HEK293T (cell line): ENCODE data around the gene AGO1.

Source experiments
- CTCF ChIA-PET: fragments of 350-600 bp; formaldehyde crosslinking; extraction: SDS; loops from one replicate; lab custom pipeline; 2021; ENCODE audit warnings: antibody characterized with exemption, inconsistent platforms; lab: Yijun Ruan, JAX
- POLR2A ChIA-PET: fragments of 350-600 bp; formaldehyde crosslinking; extraction: SDS; loops from one replicate; lab custom pipeline; 2020; ENCODE audit warnings: antibody characterized with exemption, inconsistent platforms; lab: Yijun Ruan, JAX
- DNase-seq: peaks from one replicate; pipeline ENCODE4 v3.0.0; 2012; ENCODE audit warnings: mixed read lengths; ENCODE audit errors: extremely low spot score
- ARNT ChIP-seq: fragments of 450-650 bp; IDR thresholded peaks from 2 replicates; pipeline ENCODE4 v1.6.1; 2017; ENCODE audit warnings: mild to moderate bottlenecking
- BHLHE40 ChIP-seq: fragments of 450-650 bp; IDR thresholded peaks from 2 replicates; pipeline ENCODE4 v1.6.1; 2016; ENCODE audit warnings: mild to moderate bottlenecking, moderate library complexity, borderline replicate concordance
- CTBP1 ChIP-seq: fragments of 450-650 bp; IDR thresholded peaks from 2 replicates; pipeline ENCODE4 v1.6.1; 2016; ENCODE audit warnings: borderline replicate concordance
- ELF4 ChIP-seq: fragments of 450-650 bp; IDR thresholded peaks from 2 replicates; pipeline ENCODE4 v1.6.1; 2017; ENCODE audit warnings: antibody characterized with exemption
- FOXA1 ChIP-seq: fragments of 450-650 bp; IDR thresholded peaks from 2 replicates; pipeline ENCODE4 v1.6.1; 2016; ENCODE audit warnings: mild to moderate bottlenecking
- FOXK2 ChIP-seq: fragments of 450-650 bp; IDR thresholded peaks from 2 replicates; pipeline ENCODE4 v1.6.1; 2016; ENCODE audit warnings: mild to moderate bottlenecking
- FOXM1 ChIP-seq: fragments of 450-650 bp; IDR thresholded peaks from 2 replicates; pipeline ENCODE4 v1.6.1; 2017; ENCODE audit warnings: mild to moderate bottlenecking, borderline replicate concordance
- HDGF ChIP-seq: fragments of 450-650 bp; IDR thresholded peaks from 2 replicates; pipeline ENCODE4 v1.6.1; 2017; ENCODE audit warnings: antibody characterized with exemption, borderline replicate concordance
- L3MBTL2 ChIP-seq: fragments of 450-650 bp; conservative IDR thresholded peaks from 2 replicates; pipeline ENCODE4 v1.6.1; 2016; ENCODE audit warnings: mild to moderate bottlenecking
- LEF1 ChIP-seq: fragments of 450-650 bp; IDR thresholded peaks from 2 replicates; pipeline ENCODE4 v1.6.1; 2017; ENCODE audit warnings: mild to moderate bottlenecking, borderline replicate concordance
- NFRKB ChIP-seq: fragments of 450-650 bp; IDR thresholded peaks from 2 replicates; pipeline ENCODE4 v1.6.1; 2016; ENCODE audit warnings: mild to moderate bottlenecking, moderate library complexity
- PKNOX1 ChIP-seq: fragments of 450-650 bp; IDR thresholded peaks from 2 replicates; pipeline ENCODE4 v1.6.1; 2016
- SP1 ChIP-seq: fragments of 450-650 bp; IDR thresholded peaks from 2 replicates; pipeline ENCODE4 v1.6.1; 2017
- SUZ12 ChIP-seq: fragments of 450-650 bp; IDR thresholded peaks from 2 replicates; pipeline ENCODE4 v1.6.1; 2016; ENCODE audit warnings: mild to moderate bottlenecking
- TARDBP ChIP-seq: fragments of 450-650 bp; IDR thresholded peaks from 2 replicates; pipeline ENCODE4 v1.6.1; 2016
- ZNF384 ChIP-seq: fragments of 450-650 bp; IDR thresholded peaks from 2 replicates; pipeline ENCODE4 v1.6.1; 2016

Gene AGO1

DNA sequence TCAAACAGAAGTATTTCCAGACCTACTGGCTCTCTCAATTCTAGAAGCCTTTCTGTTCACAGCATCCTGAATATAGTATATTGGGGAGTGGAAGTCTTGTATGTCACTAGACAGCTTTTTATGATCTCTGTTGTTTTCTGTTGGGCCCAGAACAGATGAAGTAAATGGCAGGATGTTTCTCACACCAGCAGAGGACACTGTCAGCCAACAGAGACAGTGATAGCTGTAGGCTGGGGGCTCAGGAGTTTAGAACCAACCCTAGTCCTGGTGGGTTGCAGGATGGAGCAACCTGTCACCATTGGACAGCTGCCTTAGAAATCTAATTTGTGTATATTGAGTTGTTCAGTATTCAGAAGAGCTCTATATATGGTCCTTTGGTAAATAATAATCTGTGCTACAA lies 16.9 kb downstream of the AGO1 start:
- no peak for DNase-seq
- ChIA-PET POLR2A (no interaction called here), CTCF (no interaction called here)
- TF ChIP-seq NFRKB (no peak), ZNF384 (no peak), L3MBTL2 (no peak), LEF1 (no peak)

- CTCF ChIA-PET: no interaction called here
- no peak for DNase-seq
- POLR2A ChIA-PET: interaction anchor here (1.3 kb wide), 1 partner anchor 30 kb away, joined by 6 read pairs; the partner anchor contains the start of gene AGO3
- TF ChIP-seq ZNF384 (no peak), LEF1 (no peak), L3MBTL2 (no peak), TARDBP (no peak), HDGF (no peak), BHLHE40 (no peak), PKNOX1 (no peak), SUZ12 (no peak), FOXM1 (no peak), ELF4 (no peak), NFRKB (no peak), FOXA1 (no peak), FOXK2 (no peak), ARNT (no peak), CTBP1 (no peak), SP1 (no peak)
Observed at GRCh38 chr1:35901235-35901634, 18.2 kb downstream of the AGO1 start.

- POLR2A ChIA-PET: no interaction called here
- no peak for TF ChIP-seq FOXK2
- no peak for TF ChIP-seq SP1
- TF ChIP-seq ZNF384: no peak
- TF ChIP-seq PKNOX1: no peak
- TF ChIP-seq FOXM1: no peak
- no peak for TF ChIP-seq CTBP1
- no peak for TF ChIP-seq FOXA1
- TF ChIP-seq LEF1: no peak
- TF ChIP-seq SUZ12: no peak
- TF ChIP-seq ELF4: no peak
- TF ChIP-seq BHLHE40: no peak
- CTCF ChIA-PET: no interaction called here
- DNase-seq: no peak
Observed at GRCh38 chr1:35902671-35903070, 19.7 kb downstream of the AGO1 start.

- no peak for DNase-seq
- CTCF ChIA-PET: no interaction called here
- POLR2A ChIA-PET: interaction anchor here (2.1 kb wide), 1 partner anchor 16 kb away, joined by 5 read pairs; the partner anchor contains the start of gene AGO3
- TF ChIP-seq FOXK2: no peak
- no peak for TF ChIP-seq FOXA1
- no peak for TF ChIP-seq HDGF
- no peak for TF ChIP-seq ZNF384
- no peak for TF ChIP-seq SP1
- no peak for TF ChIP-seq CTBP1
Observed at GRCh38 chr1:35914717-35915116, 31.7 kb downstream of the AGO1 start.

- ChIA-PET POLR2A (interaction anchor here (3.0 kb wide), 1 partner anchor 15 kb away, joined by 13 read pairs; the partner anchor contains the start of gene AGO3), CTCF (no interaction called here)
- DNase-seq: no peak
- TF ChIP-seq ZNF384: no peak
Observed at GRCh38 chr1:35915693-35916092, 32.7 kb downstream of the AGO1 start.

DNA sequence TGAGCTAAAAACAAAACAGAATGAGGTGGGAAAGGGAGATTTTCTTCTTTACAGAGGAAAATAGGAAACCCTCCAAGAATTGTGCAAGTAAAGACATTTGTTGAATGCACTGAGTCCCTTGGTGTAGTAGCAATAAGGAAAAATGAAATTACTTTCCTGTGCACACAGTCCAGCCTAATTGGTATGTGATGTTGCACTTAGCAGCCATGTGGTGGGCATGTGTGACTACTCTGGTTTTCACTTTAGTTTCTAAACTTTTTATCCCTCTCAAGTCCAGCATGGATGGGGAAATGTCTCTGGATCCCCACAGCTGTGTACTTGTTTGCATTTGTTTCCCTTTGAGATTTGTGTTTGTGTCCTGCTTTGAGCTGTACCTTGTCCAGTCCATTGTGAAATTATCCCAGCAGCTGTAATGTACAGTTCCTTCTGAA lies 40.8 kb downstream of the AGO1 start:
- TF ChIP-seq PKNOX1 (no peak), FOXA1 (no peak), ARNT (no peak), HDGF (no peak), SP1 (no peak), ELF4 (no peak), SUZ12 (no peak), LEF1 (no peak), FOXM1 (no peak), BHLHE40 (no peak), CTBP1 (no peak)
- ChIA-PET CTCF (no interaction called here), POLR2A (no interaction called here)

DNA sequence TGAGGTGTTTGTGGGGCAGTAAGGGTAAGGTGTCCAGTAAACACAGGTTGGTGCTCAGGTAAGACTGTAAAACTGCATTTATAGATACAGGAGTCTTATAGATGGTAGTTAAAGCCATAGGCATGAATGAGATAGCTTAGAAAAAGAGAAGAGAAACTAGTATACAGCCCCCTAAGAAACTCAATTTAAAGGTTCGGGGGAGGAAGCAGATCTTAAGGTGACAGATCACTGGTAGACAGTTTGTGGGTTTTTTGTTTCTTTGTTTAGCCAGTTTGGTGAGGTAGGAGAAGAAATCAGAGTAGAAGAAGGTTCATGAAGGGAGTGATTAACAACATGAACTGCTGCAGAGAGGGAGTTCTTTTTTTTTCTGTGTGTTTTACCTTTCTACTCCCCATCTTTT lies 41.8 kb downstream of the AGO1 start:
- CTCF ChIA-PET: no interaction called here
- no peak for DNase-seq
- POLR2A ChIA-PET: no interaction called here
- no peak for TF ChIP-seq ELF4
- no peak for TF ChIP-seq NFRKB
- no peak for TF ChIP-seq CTBP1
- no peak for TF ChIP-seq FOXM1
- no peak for TF ChIP-seq SP1
- no peak for TF ChIP-seq LEF1
- TF ChIP-seq FOXK2: no peak
- no peak for TF ChIP-seq FOXA1
- TF ChIP-seq HDGF: no peak
- TF ChIP-seq ARNT: no peak
- TF ChIP-seq TARDBP: no peak
- no peak for TF ChIP-seq PKNOX1
- TF ChIP-seq SUZ12: no peak
- TF ChIP-seq BHLHE40: no peak

More for the DNA sequence above, 40.8 kb downstream of the AGO1 start:
- no peak for DNase-seq
